Progenitor cell of endocrine pancreas (in vitro differentiated cells): ENCODE measurements around the gene ATP6V0D1. TPM values are rescaled to one million over a fixed set of nuclear protein-coding genes. Genes with fewer than 3 reads are reported as not detected.
"Not testable (repeated sequence)": the region's sequence is repeated elsewhere in the genome, so short reads cannot be mapped to it uniquely, and the experiment has no call there.

Source experiments
- DNase-seq: peaks from one replicate; pipeline ENCODE4 v3.0.0; 2021; ENCODE audit warnings: low spot score; ENCODE audit not compliant: unreplicated experiment
- H3K27ac Mint-ChIP-seq: 2 replicates; pipeline ENCODE4 v1.8.0; 2021; ENCODE audit warnings: mild to moderate bottlenecking, moderate library complexity, mixed read lengths
- H3K27me3 Mint-ChIP-seq: 2 replicates; pipeline ENCODE4 v1.8.0; 2021; ENCODE audit warnings: mixed read lengths
- H3K36me3 Mint-ChIP-seq: 2 replicates; pipeline ENCODE4 v1.8.0; 2022; ENCODE audit warnings: mixed read lengths; ENCODE audit not compliant: insufficient read depth
- H3K4me1 Mint-ChIP-seq: 2 replicates; pipeline ENCODE4 v1.8.0; 2021; ENCODE audit warnings: low read depth, mixed read lengths
- H3K4me3 Mint-ChIP-seq: 2 replicates; pipeline ENCODE4 v1.8.0; 2021; ENCODE audit warnings: low read depth, mild to moderate bottlenecking, moderate library complexity, mixed read lengths
- H3K9me3 Mint-ChIP-seq: 2 replicates; pipeline ENCODE4 v1.8.0; 2021; ENCODE audit warnings: low read depth, mixed read lengths
- CTCF ChIP-seq: fragments of 200-600 bp; sonication (generic); IDR thresholded peaks from one replicate; pipeline ENCODE4 v1.5.0; 2021; ENCODE audit warnings: antibody characterized with exemption, mild to moderate bottlenecking; ENCODE audit not compliant: unreplicated experiment
- total RNA-seq: library from RNA; stranded (reverse); gene quantifications from 2 replicates; pipeline ENCODE4 v1.2.1, GENCODE V29; 2021

ATP6V0D1 gene
- total RNA-seq, 1 donor from 2014 or later = 65.3 TPM

DNA sequence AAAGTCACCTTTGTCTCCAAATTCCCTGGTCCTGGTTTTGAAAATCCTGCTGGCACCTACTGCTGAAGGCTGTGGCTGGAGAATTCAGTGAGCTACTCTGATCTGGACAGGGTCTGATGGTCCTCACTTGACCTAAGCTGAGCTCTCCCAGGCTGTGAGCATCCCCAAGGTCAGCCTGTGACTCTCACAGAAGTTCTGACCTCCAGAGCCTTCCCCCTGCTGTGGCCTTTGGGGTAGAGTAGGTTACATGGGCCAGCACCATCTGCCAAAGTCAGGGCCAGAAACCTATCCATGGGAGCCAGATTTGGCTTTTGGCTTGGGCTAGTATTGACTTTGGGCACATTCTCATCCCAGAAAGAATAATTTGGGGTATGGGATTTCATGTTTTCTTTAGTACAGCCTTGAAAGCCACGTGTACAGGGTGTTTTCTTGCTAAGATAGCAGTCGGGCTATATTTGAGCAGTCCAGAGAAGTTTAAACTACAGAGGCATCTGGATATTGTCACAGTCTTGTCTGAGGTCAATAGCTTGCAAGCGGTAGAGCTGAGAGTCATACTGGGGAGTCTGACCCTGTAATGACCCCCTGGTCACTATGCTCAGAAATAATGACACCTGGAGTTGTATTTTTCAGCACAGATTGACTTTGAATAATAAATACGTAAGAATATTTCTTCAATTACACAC lies 8.6 kb upstream of the ATP6V0D1 start:
- Mint-ChIP-seq H3K27me3 (no peaks in the 10 kb centered on the region), H3K4me1 (peaks cover 10% of the 10 kb centered on the region), H3K9me3 (no peaks in the 10 kb centered on the region), H3K27ac (peak overlapping the region; percentile 72), H3K4me3 (no peak overlapping the region), H3K36me3 (peaks cover 1% of the 10 kb centered on the region)
- DNase-seq = no peak
- no peak for TF ChIP-seq CTCF

DNA sequence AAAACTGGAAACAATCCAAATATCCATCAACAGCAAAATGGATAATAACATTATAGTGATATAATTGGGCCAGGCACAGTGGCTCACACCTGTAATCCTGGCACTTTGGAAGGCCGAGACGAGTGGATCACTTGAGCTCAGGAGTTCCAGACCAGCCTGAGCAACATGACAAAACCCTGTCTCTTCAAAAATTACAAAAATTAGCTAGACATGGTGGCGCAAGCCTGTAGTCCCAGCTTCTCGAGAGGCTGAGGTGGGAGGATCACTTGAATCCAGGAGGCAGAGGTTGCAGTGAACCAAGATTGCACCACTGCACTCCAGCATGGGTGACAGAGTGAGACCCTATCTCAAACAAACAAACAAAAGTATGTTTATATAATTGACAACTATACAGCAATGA lies 6.6 kb upstream of the ATP6V0D1 start:
- not testable (repeated sequence) for H3K27ac Mint-ChIP-seq, H3K4me3 Mint-ChIP-seq, H3K36me3 Mint-ChIP-seq, H3K9me3 Mint-ChIP-seq, DNase-seq, H3K27me3 Mint-ChIP-seq
- peaks cover 10% of the 10 kb centered on the region for H3K4me1 Mint-ChIP-seq

- no peaks in the 10 kb centered on the region for H3K27me3 Mint-ChIP-seq
- H3K27ac Mint-ChIP-seq = no peak overlapping the region
- H3K36me3 Mint-ChIP-seq = peaks cover 1% of the 10 kb centered on the region
- no peak overlapping the region for H3K4me3 Mint-ChIP-seq
- H3K9me3 Mint-ChIP-seq = no peaks in the 10 kb centered on the region
- no peak for TF ChIP-seq CTCF
- peaks cover 16% of the 10 kb centered on the region for H3K4me1 Mint-ChIP-seq
- no peak for DNase-seq
Observed at GRCh38 chr16:67486805-67487204, 5.8 kb upstream of the ATP6V0D1 start.

DNA sequence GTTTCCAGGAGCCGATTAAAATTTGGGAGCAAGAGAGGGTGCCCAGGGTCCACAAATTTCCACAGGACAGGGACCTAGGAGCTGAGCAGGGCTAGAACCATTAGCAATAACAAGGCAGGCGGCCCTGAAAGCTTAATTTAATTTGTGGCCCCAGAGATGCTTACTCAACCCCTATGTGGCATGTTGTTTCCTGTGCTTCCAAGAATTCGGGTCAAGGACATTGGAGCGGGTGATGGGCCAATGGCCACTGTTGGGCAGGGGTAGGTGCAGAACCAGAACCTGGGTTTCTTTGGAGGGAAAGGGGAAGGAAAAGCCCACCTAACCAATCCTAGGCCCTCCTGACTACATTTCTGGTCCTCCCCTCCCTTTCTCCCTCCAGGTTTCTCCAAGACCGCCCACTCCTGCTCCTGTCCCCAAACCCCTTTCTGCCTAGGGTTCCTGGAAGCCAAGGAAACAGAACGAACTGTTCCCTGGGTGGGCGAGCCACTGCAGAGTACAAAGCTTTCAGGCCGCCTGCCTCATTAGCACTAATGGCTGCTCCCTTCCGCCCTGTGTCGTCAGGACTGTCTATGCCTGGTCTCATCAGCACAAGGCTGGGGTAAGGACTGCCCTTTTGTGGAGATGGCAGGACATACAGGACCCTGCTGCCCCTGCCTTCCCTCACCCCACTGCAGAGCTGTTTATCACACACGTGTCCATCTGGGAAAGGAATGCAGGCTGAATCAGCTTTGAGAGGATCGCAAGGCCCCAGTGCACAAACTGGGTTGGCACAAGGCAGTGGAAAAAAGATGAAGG lies 3.0 kb upstream of the ATP6V0D1 start:
- Mint-ChIP-seq H3K27ac (no peak overlapping the region), H3K9me3 (no peaks in the 10 kb centered on the region), H3K4me1 (peaks cover 20% of the 10 kb centered on the region), H3K36me3 (no peaks in the 10 kb centered on the region), H3K27me3 (no peaks in the 10 kb centered on the region), H3K4me3 (no peak overlapping the region)
- DNase-seq = no peak
- TF ChIP-seq CTCF = no peak

DNA sequence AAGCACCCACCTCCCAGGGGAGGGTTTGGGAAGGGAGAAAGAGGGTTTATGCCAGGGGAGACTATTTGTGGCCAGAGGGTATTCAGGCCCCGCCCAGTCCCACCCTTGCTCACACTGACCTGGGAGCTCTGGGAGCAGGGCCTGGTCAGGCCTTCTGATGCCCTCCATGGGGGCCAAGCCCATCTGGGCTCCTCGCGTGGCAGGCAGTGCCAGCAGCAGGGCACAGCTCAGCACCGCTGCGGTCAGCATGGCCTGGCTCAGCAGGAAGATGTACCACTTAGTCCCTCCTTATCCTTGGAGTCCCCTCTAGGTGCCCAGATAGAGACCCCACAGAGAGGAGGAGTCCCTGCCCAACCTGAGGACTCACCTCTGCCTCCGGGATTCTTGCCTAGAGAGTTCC lies 2.2 kb upstream of the ATP6V0D1 start, which contains the start of gene AGRP:
Gene AGRP, minus strand, starts transcription at position 398 of the 400 bp plus-strand sequence. Its CDS starts 149 bp downstream, at position 249.
- TF ChIP-seq CTCF = no peak
- Mint-ChIP-seq H3K27ac (peak within 1 kb of the TSS; percentile 73), H3K36me3 (no peaks in the 10 kb centered on the region), H3K27me3 (no peaks in the 10 kb centered on the region), H3K4me1 (peaks cover 22% of the 10 kb centered on the region), H3K4me3 (peak within 1 kb of the TSS; percentile 100), H3K9me3 (no peaks in the 10 kb centered on the region)
- DNase-seq = no peak
